Measurements from ENCODE around the gene KPNA2.

- no peak for TF ChIP-seq CTCF (IDR thresholded peaks at IDR 0.05)
- no peak for TF ChIP-seq POLR2A (IDR thresholded peaks at IDR 0.05)
These were observed 39.8 kb upstream of the KPNA2 start for GRCh38 chr17:67995570-67996263.

All from breast epithelium (tissue), 3 donors.